PC-3 (cell line): Measurements from ENCODE around the gene SLC6A4.

Experiments used
- CTCF ChIP-seq: fragments of 300-600 bp; sonication (generic); conservative IDR thresholded peaks from 2 replicates; pipeline ENCODE4 v1.5.1; 2017; ENCODE audit warnings: antibody characterized with exemption, low read depth, mild to moderate bottlenecking, low read length
- EZH2 ChIP-seq: fragments of 300-600 bp; sonication (generic); IDR thresholded peaks from one replicate; pipeline ENCODE4 v1.6.1; 2017; ENCODE audit warnings: antibody characterized with exemption, mild to moderate bottlenecking, low read length; ENCODE audit not compliant: unreplicated experiment

- TF ChIP-seq CTCF (no peak), EZH2 (no peak)
Observed at GRCh38 chr17:30155389-30155788, 80.1 kb downstream of the SLC6A4 start.
